NCI-H146 treated with DMSO at 0.1 percent for 48 hours (cell line): ENCODE measurements around the gene AHRR.
"Not testable (repeated sequence)": the region's sequence is repeated elsewhere in the genome, so short reads cannot be mapped to it uniquely, and the experiment has no call there.

Experiments used
- DNase-seq: peaks from one replicate; lab custom pipeline; 2025; ENCODE audit not compliant: unreplicated experiment; lab: John Stamatoyannopoulos, UW

Gene AHRR

GRCh38 chr5:470961-471749 lies 149.6 kb downstream of the AHRR start:
- DNase-seq, result no peak

DNA sequence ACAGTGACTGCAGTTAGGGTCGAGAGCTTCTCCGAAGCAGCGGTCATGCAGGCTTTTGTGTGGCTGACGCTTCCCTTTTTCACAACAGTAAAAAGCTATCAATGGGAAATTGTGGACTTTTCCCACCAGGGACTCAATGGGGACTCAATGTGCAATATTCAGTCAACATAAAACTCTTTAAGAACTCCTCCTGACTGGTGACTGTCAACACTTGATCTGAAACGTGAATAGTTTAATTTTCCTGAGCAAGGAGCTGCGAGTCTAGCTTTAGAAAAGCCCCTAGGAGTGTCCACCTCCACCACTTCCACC lies 150.2 kb downstream of the AHRR start:
- DNase-seq, result no peak

GRCh38 chr5:472076-472655 lies 150.7 kb downstream of the AHRR start:
- no peak for DNase-seq

GRCh38 chr5:472656-473550 lies 151.4 kb downstream of the AHRR start:
- peak; percentile 74 for DNase-seq

- DNase-seq, result peak; percentile 32
Observed at GRCh38 chr5:473551-474192, 152.2 kb downstream of the AHRR start.

DNA sequence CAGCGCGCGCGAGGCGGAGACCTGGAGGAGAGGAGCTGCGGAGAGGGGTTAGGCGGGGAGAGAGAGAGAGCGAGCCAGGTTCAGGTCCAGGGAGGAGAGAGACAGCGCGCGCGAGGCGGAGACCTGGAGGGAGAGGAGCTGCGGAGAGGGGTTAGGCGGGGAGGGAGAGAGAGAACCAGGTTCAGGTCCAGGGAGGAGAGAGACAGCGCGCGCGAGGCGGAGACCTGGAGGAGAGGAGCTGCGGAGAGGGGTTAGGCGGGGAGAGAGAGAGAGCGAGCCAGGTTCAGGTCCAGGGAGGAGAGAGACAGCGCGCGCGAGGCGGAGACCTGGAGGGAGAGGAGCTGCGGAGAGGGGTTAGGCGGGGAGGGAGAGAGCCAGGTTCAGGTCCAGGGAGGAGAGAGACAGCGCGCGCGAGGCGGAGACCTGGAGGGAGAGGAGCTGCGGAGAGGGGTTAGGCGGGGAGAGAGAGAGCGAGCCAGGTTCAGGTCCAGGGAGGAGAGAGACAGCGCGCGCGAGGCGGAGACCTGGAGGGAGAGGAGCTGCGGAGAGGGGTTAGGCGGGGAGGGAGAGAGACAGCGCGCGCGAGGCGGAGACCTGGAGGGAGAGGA lies 152.8 kb downstream of the AHRR start:
- DNase-seq, result not testable (repeated sequence)

GRCh38 chr5:474840-475661 lies 153.5 kb downstream of the AHRR start:
- no peak for DNase-seq

- DNase-seq, result no peak
Observed at GRCh38 chr5:475704-476101, 154.2 kb downstream of the AHRR start.

DNA sequence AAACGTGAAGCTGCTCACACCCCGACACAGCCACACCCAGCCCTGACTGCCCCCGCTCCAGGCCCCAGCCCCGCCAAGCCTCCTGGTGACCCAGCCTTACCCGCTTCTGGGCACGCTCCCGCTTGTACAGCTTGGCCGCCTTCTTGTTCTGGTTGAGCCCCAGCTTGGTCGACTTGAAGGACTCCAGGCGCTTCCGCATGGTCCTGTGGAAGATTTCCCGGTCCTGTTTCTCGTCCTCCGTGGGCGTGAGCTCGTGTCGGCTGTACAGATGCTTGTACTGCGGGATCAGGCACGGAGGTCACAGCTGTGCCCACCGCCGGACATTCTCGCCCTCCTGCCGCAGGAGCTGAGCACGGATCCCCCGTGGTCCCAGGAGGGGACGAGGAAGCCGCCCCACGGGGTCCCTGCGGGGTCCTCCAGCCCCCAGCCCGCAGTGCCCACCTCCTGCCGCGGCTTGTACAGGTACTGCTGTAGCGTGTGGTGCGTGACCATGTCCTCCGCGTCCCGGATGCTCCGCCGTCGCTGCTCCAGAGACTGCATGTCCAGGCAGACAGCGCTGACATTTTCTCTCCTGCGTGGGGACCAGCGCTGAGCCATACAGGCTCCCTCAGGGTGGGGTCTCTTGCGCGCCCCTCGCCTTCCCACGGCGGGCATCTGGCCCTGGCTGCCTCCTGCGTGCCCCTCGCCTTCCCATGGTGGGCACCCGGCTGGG lies 154.7 kb downstream of the AHRR start:
- no peak for DNase-seq

GRCh38 chr5:476814-477175 lies 155.3 kb downstream of the AHRR start:
- DNase-seq, result no peak

- no peak for DNase-seq
Observed at GRCh38 chr5:477247-477646, 155.7 kb downstream of the AHRR start.

DNA sequence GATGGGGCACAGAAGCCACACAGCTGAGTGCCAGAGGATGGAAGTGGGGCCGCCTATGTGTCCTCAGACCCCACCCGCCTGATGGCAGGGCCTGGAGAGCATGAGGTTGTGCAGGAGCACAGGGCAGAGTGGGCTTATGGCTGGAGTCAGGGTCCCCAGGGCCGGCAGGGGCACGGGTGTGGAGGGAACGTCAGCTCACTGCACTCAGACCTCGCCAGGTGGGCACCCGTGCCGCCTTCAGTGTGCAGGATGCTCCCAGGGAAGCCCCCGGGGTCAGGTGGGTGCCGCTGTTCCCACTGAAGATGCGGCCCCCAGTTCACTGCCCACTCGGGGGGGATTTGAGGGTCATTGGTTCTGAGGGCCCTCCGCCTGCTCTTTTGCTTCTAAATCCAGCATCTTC lies 156.4 kb downstream of the AHRR start:
- no peak for DNase-seq

GRCh38 chr5:478369-478981 lies 157.0 kb downstream of the AHRR start:
- no peak for DNase-seq

- peak; percentile 22 for DNase-seq
Observed at GRCh38 chr5:478982-479535, 157.5 kb downstream of the AHRR start.

DNA sequence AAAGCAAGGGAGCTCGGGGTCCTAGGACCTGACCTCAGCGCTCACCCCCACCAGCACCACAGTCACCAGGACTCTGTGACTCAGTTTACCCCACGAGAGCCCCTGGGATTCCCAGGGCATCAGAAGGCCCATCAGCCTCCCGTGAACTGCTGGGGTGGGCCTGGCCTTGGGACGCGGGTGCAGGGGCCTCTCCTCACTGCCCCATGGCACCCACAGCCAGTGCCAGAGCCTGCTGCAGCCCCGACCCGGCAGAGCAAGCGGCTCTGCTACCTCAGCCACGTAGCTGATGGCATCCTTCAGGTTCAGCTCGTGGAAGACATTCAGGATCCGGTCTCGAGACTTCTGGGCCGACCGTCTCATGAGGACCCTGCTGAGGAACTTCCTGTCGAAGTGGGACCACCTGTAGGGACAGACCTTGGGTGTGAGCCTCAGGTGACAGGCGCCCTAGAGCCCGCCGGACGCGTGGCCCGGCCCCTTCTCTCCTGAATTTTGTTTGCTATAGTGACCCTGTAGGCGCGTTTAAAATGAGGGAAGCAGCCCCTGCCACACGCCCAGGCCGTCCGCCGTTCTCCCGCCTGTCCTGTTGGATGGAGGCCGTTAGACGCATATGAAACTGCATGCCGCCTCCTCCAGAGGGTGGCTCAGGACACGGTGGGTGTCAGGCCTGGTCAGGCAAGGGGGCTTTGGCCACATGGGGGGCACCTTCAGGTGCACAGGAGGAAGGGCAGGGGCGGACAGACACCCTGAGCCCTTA lies 158.2 kb downstream of the AHRR start:
- DNase-seq, result no peak

GRCh38 chr5:481347-481746 lies 159.8 kb downstream of the AHRR start:
- DNase-seq, result no peak

DNA sequence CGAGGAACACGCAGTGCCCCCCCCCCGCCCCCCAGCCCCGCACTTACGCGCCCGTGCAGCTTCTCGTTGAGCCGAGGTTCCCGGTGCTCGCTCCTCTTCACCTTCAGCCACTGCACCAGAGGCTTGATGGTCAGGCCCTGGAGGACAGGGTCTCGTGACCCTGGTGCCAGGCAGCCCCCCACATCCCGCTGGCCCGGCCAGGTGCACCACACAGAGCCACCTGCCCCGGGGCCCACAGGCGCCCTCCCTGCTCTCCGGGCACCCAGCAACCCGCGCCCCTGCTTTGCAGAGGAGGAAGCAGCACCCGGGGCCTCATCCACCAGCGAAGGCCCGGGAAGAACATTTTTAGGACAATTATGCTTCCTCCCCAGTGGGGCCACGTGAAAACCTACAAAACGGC lies 160.5 kb downstream of the AHRR start:
- no peak for DNase-seq

DNA sequence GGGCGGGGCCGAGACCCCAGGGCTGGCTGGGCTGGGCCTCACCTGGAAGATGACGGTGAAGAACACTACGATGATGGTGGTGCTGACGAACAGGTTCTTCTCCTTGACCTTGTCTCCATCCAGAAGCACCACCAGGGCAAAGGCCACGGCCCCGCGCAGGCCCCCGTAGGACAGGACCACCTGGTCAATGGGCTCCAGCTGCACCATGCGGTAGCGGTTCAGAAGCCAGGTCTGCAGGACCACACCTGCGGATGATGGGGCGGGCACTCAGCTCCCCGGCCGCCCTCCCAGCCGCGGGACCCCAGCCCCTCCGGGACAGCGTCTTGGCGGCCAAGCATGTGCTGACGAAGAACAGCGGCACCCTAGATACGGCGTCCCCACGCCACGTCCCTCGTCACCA lies 161.0 kb downstream of the AHRR start:
- no peak for DNase-seq
